Type B pancreatic cell (in vitro differentiated cells): ENCODE results near the gene FRMD4A. TPM values are rescaled to one million over a fixed set of nuclear protein-coding genes. Genes with fewer than 3 reads are reported as not detected.

Experiments used
- DNase-seq: peaks from one replicate; pipeline ENCODE4 v3.0.0; 2021; ENCODE audit warnings: mixed read lengths; ENCODE audit not compliant: unreplicated experiment; ENCODE audit errors: extremely low spot score
- H3K27ac Mint-ChIP-seq: 2 replicates; pipeline ENCODE4 v1.8.0; 2021; ENCODE audit warnings: mild to moderate bottlenecking, mixed read lengths
- H3K27me3 Mint-ChIP-seq: 2 replicates; pipeline ENCODE4 v1.8.0; 2021; ENCODE audit warnings: mixed read lengths
- H3K36me3 Mint-ChIP-seq: 2 replicates; pipeline ENCODE4 v1.8.0; 2021; ENCODE audit warnings: mixed read lengths
- H3K4me1 Mint-ChIP-seq: one replicate; pipeline ENCODE4 v1.8.0; 2021; ENCODE audit warnings: mixed read lengths; ENCODE audit not compliant: unreplicated experiment
- H3K4me3 Mint-ChIP-seq: 2 replicates; pipeline ENCODE4 v1.8.0; 2021; ENCODE audit warnings: mild to moderate bottlenecking, mixed read lengths
- H3K9me3 Mint-ChIP-seq: 2 replicates; pipeline ENCODE4 v1.8.0; 2021; ENCODE audit warnings: mixed read lengths
- total RNA-seq: library from RNA; stranded (reverse); gene quantifications from 2 replicates; pipeline ENCODE4 v1.2.1, GENCODE V29; 2021; ENCODE audit warnings: low replicate concordance
- TF ChIP-seq, protein P1 (sequence below): fragments of 200-600 bp; sonication (generic); conservative IDR thresholded peaks from 2 replicates; pipeline ENCODE4 v1.5.0; 2021; ENCODE audit warnings: antibody characterized with exemption, mild to moderate bottlenecking

FRMD4A gene
- total RNA-seq, 1 donor from 2014 or later = 88.9 TPM

DNA sequence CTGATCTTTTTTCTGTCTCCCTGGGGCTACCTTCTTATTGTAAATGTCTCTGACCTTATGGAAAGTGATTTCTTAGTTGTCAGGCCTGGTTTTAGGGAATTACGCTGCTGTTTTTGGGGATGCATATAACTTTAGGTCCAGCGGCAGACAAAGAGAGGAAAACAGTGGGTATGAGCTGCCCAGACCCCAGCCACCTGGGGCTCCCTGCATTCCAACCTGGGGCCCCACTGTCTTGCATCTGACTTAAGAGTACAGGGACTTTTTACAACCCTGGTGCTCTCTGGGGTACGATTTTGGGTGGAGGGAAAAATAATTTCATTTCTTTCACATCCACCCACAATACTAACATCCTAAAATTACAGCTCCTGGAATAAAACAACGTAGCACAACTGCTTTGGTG lies 624.5 kb downstream of the FRMD4A start:
- Mint-ChIP-seq H3K27me3 (no peaks in the 10 kb centered on the region), H3K36me3 (peaks cover 33% of the 10 kb centered on the region), H3K4me3 (peak overlapping the region; percentile 97), H3K27ac (peak overlapping the region; percentile 92), H3K4me1 (peaks cover 92% of the 10 kb centered on the region), H3K9me3 (no peaks in the 10 kb centered on the region)
- TF ChIP-seq, protein P1, sequence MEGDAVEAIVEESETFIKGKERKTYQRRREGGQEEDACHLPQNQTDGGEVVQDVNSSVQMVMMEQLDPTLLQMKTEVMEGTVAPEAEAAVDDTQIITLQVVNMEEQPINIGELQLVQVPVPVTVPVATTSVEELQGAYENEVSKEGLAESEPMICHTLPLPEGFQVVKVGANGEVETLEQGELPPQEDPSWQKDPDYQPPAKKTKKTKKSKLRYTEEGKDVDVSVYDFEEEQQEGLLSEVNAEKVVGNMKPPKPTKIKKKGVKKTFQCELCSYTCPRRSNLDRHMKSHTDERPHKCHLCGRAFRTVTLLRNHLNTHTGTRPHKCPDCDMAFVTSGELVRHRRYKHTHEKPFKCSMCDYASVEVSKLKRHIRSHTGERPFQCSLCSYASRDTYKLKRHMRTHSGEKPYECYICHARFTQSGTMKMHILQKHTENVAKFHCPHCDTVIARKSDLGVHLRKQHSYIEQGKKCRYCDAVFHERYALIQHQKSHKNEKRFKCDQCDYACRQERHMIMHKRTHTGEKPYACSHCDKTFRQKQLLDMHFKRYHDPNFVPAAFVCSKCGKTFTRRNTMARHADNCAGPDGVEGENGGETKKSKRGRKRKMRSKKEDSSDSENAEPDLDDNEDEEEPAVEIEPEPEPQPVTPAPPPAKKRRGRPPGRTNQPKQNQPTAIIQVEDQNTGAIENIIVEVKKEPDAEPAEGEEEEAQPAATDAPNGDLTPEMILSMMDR = no peak
- no peak for DNase-seq

DNA sequence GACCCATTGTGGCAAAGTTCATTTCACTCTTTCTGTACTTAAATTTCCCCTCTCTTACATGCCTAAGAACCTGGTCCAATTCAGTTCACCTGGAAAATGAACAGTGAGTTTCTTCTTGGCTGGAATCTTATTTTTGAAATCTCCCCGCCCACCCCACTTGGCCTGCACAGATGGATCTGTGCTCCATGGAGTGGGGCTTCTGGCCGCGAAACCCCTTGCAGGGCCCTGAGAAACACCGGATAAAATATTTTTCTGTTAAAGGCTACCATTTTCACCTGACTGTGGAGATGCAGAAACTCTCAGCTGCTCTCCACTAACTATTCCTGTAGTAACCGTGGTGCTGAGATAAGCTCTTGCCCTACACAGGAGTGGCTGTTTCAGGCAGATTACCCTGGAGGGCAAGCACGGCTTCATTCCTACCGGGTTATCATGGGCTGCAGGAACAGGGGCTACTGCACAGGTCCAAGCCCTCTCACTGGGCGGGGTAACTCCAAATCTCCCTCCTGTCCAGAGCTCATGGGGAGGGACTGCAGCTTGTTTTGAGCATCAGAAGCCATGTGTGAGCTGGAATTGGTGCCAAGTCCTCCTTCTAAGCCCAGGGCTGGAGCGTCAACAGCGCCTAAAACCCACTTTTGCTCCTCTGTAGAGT lies 625.1 kb downstream of the FRMD4A start:
- Mint-ChIP-seq H3K27ac (peak overlapping the region; percentile 92), H3K4me3 (peak overlapping the region; percentile 97), H3K4me1 (peaks cover 88% of the 10 kb centered on the region), H3K9me3 (no peaks in the 10 kb centered on the region), H3K27me3 (no peaks in the 10 kb centered on the region), H3K36me3 (peaks cover 35% of the 10 kb centered on the region)
- TF ChIP-seq, protein P1 = no peak
- DNase-seq = no peak

DNA sequence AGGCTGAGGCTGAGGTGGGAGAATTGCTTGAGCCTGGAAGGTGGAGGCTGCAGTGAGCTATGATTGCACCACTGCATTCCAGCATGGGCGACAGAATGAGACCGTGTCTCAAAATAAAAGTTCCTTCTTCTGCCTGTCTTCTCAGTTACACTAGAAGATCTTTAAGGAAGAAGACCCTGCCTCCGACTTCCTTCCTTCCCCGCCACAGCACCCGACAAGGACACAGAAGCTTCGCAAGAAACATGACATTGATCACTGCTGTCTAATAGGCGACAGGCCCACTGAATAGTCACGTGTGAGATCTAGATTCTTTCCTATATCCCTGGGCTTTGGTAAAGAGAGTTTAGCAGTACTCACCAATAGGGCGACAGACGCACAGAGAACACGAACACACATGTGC lies 625.8 kb downstream of the FRMD4A start:
- Mint-ChIP-seq H3K4me1 (peaks cover 85% of the 10 kb centered on the region), H3K27ac (peak overlapping the region; percentile 92), H3K36me3 (peaks cover 38% of the 10 kb centered on the region), H3K9me3 (no peaks in the 10 kb centered on the region), H3K4me3 (peak overlapping the region; percentile 97), H3K27me3 (no peaks in the 10 kb centered on the region)
- TF ChIP-seq, protein P1 = no peak
- no peak for DNase-seq

DNA sequence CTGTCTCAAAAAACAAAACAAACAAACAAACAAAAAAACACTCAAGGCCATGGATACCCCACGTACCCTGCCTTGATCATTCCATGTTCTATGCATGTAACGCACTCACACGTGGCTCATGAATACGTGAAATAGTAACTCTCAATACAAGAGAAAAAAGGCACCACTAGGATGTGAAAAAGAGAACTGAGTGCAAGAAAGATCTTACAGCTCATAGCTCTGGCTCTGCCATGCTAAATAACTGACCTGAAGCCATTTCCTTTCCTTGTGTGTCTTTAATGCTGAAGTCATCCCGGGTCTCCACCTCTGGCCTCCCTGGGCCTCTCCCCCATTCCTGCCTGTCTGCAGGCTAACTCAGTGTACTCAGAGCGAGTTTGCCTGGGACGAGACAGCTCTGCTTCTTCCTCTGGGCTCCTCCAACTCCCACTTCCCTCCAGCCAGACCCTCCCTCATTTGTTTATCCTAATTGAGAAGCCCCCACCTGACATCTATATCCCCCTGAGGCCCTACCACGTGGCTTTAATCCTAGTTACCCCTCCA lies 626.7 kb downstream of the FRMD4A start:
- TF ChIP-seq, protein P1 = no peak
- Mint-ChIP-seq H3K27me3 (no peaks in the 10 kb centered on the region), H3K4me1 (peaks cover 84% of the 10 kb centered on the region), H3K9me3 (no peaks in the 10 kb centered on the region), H3K36me3 (peaks cover 46% of the 10 kb centered on the region), H3K27ac (peak overlapping the region; percentile 69), H3K4me3 (peak overlapping the region; percentile 97)
- no peak for DNase-seq

DNA sequence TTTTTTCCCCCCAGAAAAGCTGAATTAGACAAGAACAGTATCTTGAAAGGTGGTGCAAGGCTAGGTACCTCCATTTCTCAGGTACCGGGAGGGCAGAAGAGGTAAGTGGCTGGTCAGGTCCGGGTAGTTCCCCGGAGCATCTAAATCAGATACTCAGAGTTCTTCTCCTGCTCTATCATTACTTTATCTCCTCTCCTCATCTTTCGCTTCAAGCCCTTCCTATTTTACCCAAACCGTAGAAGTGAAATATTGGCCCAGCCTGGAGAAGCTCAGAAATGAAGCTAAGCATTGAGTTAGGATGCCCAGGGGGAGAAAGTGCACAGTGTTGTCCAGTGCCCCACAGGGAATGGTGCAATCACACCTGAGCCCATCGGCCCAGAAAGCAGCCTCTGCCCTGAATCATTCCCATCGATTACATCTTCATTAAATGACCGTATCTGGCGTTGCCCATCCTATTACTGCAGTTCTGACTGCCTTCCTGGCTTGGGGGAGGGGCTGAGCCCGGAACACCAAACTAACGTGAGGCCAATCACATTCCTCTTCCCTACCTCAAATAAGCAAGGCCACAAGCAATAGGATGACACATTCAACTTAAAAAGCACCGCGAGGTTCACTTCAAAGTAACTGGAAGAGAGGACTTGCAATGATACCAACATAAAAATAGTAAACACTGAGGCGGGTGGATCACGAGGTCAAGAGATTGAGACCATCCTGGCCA lies 627.5 kb downstream of the FRMD4A start:
- DNase-seq = no peak
- TF ChIP-seq, protein P1 = no peak
- H3K27me3 Mint-ChIP-seq = no peaks in the 10 kb centered on the region
- peak overlapping the region; percentile 15 for H3K27ac Mint-ChIP-seq
- peaks cover 46% of the 10 kb centered on the region for H3K36me3 Mint-ChIP-seq
- peak overlapping the region; percentile 75 for H3K4me3 Mint-ChIP-seq
- peaks cover 75% of the 10 kb centered on the region for H3K4me1 Mint-ChIP-seq
- no peaks in the 10 kb centered on the region for H3K9me3 Mint-ChIP-seq
